ENCODE measurements around the gene KIF6.

KIF6 gene

DNA sequence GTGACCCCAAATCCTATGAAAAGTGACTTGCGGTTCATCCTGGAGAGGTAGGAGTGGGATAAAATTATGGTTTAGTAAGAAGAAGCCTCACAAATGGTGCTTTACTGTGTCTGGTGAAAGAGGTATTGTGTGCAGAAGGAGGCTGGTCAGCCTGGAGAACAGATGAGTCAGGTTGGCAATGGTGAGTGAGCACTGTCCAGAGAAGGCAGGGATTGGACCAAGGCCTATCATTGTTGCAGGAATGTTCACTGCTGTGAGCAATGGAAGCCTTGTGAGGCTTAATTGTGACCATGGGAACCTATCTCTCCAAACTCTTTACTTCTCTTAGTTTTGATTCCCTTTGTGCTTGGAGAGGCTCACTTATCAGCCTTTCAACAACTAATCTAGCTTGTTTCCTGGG is 313.7 kb downstream of the KIF6 start:
- DNase-seq: no peak

DNA sequence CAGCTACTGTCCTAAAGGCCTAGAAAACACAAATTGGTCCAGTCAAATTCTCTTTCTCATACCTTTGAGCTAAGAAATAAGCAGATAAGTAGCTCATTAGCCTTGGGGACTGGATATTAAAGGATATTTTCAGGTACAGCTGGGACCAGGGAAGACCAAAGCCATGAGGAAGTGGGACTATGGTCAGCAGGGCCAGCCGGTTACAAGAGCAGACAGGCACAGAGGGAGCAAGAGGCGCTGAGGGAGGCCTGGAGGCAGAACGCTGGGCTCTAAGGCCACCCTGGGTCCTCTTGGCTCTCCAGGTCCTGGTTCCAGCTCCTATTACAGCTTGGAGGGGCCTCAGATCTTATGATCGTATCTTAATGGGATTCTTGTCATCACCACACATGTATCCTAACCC is 314.2 kb downstream of the KIF6 start:
- no peak for DNase-seq

DNA sequence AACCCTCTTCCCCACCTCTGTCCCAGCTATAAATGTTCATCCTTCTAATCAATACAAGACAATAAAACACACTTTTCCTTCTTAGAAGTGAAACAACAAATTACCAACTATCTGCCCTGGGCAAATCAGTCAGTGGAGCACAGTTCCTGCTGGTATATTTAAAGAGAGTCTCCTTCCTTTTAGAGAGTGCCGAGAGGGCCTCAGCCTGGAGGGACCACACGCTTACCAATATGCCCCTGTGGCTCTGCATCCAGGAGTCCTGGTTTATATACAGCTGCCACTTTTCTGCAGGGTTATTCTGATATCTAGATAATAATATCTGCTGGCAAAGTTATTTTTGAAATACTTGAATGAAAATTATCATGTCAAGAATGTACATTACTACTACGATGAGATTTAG is 315.3 kb downstream of the KIF6 start:
- DNase-seq: no peak

DNA sequence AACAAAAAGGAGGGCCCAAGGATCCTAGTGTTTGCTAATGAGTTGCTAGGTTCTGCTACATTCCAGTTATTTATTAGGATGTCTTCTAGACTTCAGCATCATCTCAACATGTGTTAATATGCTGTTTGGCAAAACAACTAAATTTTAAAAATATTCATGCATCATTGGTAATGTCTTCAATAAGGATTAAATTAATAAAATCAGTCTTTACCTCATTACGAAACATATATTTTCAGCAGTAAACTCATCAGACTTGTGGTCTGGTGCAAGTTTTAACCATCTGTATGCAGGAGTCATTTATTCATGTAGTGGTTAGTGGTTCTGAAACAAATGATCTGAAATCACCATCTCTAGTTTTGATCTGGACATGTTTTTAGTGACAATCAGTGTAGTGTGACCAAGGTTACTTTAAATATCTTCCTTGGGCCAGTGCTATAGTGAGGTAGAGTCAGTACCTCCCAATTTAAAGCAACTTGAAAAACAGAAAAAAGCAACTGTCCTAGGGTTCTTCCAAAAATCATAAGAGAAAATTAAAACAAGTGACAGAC is 317.7 kb downstream of the KIF6 start:
- no peak for DNase-seq

DNA sequence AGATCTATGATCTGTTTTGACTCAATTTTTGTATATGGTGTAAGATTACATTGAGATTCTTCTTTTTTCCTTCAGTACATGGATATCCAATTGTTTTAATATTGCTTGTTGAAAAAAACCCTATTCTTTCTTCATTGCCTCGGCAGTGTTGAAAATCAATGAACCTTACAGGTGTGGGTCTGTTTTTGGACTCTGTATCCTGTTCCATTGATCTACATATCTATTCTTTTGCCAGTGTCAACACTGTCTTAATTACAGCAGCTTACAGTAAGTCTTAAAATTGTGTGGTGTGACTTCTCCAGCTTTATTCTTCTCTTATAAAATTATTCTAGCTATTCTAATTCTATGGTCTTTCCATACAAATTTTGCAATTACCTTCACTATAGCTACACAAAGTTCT is 320.9 kb downstream of the KIF6 start:
- DNase-seq: no peak

DNA sequence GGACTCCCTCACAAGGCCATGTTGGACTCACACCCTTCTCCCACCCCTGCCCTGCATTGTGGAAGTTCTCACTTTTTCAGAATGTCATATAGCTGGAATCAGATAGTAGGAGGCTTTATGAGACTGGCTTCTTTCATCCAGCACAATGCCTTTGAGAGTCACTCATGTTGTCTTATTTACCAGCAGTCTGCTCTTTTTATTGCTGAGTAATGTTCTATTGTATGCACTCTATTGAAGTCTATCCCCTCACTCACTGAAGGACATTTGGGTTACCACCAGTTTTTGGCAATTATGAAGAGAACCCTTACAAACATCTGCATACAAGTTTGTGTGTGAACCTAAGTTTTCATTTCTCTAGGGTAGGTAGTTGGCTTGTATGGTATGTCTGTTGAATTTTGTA is 321.9 kb downstream of the KIF6 start:
- DNase-seq: no peak

DNA sequence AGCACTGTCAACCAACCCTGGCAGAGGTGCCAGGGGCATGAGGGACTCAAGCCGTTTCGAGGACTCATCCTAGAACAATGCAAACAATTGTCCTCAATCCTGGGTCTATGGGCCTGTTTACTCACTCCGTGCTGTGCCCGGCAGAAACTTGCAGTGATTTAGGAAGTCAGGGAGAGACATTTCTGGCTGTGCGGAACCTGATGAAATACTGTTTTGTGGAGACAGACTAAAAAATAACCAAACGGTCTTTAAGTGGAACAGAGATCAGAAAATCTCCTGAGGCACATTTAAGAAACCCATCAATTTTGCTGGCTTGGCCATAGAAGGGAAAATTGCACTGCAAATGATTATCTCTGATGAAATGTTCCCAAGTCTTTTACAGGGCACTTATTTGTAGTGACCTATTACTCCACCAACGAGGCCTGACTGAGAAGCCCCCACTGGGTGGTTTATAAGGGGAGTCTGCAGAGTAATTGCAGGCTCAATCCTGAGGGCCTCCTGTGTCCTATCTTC is 322.9 kb downstream of the KIF6 start:
- no peak for DNase-seq

DNA sequence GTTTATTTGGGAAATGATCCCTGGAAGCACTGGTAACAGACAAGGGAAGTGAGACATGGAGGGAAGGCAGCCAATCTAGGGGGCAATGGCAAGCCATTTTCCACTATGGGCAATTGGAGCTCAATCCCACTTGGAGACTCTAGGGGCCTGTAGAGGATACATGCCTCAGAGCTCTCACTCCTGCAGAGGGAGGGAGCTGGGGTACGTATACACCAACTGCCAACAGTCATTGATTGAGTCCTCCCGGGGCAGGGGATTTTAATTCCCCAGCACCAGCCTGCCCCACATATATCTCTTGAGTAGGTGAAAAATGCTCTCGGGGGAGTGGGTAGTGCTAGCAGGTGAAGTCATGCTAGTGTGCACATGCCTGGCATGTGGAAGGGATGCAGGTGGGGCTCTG is 323.8 kb downstream of the KIF6 start:
- no peak for DNase-seq

DNA sequence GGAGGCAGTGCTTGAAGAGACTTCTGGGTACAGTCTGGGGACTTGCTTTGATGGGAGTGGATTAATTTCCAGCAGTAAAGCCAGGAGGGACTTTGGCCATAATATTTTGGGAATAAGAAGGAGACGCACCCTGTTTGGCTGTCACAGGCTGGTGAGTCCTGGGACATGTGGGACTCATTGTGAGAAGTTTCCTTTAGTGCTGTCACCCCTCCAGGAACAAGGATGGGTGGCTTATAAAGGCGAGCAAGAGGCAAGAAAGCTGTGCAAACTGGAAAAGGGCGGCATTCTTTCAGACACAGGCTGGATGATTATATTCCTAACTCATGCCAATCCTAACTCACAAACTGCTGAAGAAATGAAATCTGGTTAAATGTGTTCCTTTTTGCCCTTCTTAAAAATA is 325.2 kb downstream of the KIF6 start:
- no peak for DNase-seq

DNA sequence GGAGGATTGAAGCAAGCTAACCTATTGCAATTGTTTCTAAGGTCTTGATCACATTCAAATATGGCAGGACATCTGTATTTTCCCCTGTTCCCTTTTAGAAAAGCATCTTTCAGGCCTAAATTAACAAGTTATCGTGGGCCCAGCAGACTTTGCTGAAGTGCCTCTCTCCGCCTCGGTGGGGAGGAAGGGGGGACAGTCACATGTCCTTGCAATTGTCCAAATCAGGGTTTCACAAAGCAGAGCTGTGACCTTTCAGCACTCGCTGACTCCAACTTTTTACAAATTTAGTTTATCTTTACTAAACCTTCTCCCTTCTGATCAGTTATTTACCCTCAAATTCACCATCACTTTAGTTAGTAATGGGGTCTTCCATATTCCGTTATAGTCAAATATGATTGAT is 328.4 kb downstream of the KIF6 start:
- DNase-seq: no peak

DNA sequence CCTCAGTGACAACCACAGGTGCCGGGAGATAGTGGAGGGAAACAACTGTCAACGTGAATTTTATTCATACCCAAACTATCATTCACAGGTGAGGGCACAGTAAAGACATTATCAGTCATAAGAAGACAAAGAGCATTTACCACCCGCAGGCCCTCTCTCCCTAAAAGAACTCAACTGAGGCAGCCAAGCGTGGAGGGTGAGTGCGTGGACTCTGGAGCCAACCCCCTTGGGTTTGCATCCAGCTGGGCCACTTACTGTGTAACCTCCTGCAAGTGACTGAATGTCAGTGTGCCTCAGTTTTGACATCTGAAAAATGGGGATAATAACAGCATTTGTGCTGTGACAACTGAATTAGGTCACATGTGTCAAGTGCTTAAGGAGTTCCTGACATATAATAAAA is 332.1 kb downstream of the KIF6 start:
- DNase-seq: no peak

DNA sequence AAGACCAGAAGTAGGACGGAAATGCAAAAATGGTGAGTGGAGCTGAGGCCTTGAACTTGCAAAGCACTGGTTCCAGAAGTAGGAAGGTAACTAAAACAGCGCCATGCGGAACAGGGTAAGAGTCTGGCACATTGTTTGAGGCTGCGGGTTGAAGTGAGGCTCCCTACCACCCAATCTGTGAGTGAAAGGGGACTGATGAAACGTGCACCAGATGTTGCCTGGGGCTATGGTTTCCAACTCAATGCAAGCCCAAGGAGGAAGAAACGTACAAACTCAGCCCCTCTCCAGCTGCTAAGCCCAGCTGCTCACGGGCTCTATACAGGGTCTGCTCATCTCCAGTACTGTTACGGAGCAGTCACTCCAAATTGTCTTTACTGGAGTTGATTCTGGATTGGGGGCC is 334.0 kb downstream of the KIF6 start:
- no peak for DNase-seq

DNA sequence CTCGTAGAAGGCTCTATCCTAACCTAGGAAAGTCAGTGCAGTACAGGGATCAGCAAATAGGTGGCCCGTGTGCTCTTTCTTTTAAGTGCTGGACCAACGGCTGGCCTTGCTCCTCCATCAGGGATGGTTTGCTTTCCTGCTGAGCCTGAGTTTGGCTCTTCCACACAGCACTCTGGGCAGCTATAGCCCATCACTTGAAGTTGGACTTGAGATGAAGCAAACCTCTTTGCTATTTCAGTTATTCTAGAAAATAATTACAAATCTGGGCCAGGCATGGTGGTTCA is 335.8 kb downstream of the KIF6 start:
- DNase-seq: no peak

DNA sequence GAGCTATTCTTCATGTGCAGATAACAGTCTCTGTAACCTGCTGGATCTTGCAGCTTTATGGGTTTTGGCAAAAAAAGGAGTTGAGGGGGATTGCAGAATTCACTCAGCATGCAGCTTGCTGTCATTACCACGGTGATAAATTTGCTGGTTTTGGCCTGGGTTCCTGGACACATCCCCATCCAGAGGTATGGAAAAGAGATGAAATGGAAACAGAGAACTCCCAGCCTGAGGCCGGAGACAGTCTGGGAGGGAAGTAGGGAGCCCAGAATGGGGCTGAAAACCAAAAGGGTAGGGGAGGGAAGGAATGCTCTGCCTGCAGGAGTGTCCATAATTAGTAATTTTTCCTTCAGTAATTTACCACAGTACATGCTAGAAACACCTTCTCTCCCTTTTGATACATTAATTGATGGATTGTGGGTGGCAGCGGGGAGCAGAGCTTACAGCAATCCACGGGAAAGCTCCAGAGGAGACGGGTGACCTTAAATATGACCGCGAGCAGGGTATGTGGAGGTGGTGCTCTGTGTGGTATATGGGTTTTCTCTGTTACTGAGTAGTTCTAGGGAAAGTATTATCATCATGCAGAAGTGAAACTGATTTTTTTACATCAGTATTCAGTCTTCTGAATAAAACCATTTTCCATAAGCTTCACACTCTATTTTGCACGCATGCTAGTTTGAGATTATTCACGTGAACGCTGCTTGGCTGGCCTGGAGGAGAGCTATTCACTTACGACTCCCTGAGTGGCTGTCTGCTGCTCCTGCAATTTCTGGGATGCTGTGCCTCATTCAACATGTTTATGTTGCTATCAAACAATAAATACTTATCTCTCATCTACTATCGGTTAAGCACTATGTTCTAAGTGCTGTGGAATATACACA is 336.4 kb downstream of the KIF6 start:
- DNase-seq: no peak

DNA sequence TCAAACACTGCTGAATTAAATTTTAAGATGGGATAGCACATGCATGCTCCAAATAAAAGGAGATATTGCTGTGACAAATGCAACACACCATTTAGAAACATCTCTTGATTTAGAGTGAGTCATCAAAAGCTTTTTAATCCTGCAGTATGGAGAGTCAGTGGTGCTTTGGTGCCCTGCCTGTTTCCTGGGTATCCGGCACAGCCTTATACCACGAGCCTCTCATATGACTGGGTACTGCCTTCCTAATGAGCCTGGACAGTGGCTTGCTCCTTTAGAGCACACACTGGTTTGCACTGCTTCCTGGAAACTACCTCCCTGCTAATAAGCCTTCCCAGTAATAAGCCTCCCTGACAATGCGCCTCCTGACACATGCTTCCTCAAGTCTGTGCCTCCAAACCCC is 337.4 kb downstream of the KIF6 start:
- no peak for DNase-seq

DNA sequence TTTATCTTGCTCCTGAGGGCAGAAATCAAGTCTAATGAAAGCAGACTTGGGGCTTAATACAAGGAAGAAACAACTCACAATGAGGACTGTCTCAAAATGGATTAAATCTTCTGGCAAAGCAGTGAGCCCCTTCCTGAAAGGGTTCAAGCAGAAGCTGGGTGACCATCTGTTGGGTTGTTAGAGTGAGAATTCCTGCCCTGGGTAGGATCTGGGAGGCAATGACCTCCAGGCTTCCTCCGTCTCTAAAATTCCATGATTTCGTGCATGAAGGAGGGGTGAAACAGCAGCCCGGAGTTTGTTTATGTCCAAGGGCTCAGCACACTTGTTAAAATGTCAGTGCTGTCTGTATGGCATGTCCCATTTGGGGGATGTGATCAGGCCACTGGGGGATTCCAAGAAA is 338.7 kb downstream of the KIF6 start:
- no peak for DNase-seq

DNA sequence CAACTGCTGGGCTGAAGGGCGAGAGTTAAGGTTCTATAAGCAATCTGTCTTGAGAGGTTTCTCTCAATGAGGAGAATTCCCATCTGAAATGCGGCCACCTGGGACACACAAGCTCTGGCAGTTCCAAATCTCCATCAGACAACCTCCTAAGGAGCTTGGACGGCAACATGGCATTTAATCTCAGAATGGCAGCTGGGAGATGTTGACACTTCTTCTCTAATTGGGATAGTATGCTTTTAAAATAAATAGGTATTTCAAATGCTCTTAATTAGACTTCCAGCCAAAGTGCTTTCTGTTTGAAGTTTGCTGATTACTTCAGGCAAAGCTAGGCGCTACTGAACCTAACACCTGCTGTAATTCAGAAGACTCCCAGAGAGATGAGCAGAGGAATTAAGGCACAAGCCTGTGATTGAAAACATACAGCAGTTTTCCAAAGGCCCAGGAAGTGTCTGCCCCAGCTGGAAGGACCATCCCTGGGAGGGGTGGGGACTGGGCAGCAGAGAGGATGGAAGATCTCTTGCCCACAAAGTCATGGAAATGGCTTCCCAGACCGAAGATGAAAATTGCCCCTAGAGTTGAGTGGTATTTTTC is 343.6 kb downstream of the KIF6 start:
- DNase-seq: no peak

DNA sequence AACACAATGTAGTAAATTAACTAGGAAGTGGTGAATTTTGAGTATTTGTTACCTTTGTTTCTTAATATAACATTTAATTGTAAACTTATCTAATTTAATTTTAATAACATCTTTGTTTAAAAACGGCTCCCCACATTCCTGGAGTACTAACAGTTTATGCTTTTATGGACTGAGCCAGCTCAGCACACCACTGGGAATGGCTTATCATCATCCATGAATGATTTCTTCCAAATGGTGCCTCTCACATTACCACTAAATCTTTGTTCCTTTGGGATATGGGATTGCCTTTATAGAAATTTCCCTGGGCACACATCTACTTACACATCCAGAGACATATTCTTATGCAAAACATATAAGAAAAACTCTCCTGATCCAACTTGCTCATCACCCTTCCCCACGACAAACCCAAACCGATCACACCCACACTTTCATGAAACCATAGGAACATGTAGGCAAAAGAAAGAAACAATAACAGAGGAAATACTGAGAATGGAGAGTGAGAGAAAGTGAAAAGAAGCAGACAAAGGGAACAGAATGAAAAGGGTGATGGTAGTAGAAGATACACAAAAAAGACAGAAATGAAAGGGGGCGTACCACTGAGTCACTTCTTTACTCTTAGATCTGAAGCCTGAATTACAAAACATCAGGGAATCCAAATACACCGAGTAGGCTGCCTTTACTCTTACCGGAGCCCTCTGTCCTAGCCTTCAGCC is 344.2 kb downstream of the KIF6 start:
- DNase-seq: no peak

DNA sequence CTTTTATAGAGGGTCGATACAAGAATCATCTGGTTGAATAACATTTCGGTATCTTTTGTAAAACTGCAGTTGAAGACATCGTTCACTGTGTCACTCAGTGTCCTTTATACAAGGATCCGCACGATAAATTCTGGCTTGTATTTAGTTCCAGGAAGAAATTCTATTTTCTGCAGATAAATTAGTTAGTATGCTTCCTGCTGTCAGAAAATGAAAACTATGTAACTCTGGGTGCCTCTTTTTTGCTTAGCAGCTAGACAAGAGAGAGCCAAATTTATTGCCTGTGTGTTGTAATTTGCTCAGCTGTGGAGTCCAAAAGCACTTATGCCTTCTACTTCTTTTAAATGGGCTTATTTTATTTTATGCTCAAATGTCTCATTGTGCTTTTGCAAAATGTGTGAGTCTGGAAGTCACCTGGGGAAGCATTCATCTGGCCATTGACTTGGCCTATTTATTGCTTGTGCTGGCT is 346.2 kb downstream of the KIF6 start:
- no peak for DNase-seq

DNA sequence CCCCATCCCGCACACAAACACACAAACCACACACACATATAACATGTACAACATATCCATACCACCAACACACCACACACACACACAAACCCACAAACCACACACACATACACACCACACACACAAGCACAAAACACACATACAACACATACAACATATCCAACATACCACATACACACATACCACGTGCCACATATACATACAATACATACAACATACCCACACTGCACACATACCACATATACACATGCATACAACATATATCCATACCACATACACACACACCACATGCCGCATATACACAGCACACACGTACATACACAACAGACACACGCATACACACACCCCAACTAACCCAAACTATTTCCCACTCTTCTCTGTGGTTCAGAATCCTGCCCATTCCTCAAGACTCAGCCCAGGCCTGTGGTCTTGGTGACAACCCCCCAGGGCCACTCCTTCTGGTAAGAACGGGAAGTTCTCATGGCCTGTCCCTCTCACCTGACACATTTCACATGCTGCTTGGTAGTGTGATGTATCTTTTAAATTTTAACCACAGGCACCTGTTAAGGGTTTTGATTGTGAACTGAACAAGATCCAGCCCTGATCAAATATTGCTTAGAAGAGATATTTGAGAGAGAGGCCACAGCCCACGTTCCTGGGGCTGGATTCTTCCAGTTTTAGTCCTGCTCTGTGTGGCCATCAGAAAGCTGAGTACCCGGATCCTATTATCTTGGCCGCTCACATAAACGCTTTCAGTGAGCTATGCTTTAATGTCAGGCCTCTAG is 346.8 kb downstream of the KIF6 start:
- DNase-seq: no peak

DNA sequence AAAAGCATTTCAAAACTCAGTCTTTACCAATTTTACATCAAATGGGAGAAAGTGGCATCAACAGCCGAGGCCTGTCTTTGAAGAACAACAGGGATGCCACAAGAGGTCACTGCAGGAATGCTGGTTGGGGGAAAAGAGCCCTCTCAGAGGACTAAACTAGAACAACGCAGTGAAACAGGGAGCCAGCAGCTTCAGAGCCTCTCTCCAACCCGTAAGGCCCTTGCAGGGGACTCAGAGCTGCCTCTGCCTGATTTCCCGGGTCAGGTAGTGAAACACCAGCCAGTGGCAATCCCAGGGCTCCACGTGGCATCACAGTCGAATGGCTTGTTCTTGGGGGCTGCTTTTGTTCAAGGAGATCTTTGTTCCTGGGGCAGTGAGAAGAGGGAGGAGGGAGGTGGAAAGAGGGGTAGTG is 347.7 kb downstream of the KIF6 start:
- peak in 1 of 2 donors; percentile 17 for DNase-seq

DNA sequence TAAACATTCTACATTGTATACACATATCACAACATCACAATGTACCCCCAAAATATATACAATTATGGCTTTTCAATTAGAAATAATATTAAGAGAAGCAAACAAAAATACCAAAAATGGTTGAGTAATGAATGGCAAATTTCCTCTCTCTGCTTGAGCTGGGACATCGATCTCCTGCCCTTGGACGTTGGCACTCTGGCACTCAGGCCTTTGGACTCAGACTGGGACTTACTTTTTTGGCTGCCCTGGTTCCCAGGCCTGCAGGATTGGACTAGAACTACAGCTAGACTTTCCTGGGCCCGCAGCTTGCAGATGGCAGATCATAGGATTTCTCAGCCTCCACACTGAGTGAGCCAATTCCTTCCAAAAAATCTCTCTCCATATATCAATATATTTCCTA is 349.8 kb downstream of the KIF6 start:
- no peak for DNase-seq

DNA sequence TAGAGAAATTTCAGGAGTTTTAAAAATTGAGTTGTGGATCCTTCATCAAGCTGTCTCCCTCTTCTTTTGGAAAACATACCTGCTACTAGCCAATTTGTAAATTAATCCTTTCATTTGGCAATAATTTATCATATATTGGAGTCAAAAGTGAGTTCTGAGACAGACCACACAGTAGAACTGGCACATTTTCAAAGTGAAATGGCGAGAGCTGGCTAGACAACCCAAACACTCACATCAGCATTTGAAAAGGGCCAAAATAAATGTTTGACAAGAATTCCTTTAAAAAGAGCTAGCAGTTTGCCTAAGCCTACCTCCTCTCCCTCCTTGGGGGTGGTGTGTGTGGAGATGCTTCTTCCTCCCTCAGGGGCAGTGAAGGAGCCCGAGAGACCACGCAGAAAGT is 354.8 kb downstream of the KIF6 start:
- no peak for DNase-seq

All from stimulated activated CD4-positive, alpha-beta T cell treated with anti-CD3 and anti-CD28 coated beads, Interleukin-2, amount 100 ng/mL, for 24 hours (primary cell).